ENCODE data around the gene NT5C3A. TPM values are rescaled to one million over a fixed set of nuclear protein-coding genes. Genes with fewer than 3 reads are reported as not detected.
A peak's percentile ranks its signal among the peaks of the same experiment; 100 is the strongest.
"Not testable (repeated sequence)": the region's sequence is repeated elsewhere in the genome, so short reads cannot be mapped to it uniquely, and the experiment has no call there.

The NT5C3A gene
- total RNA-seq, 2 donors from 2014 or later: 17.5 to 22.1 TPM

- H3K27me3 Mint-ChIP-seq (ENCODE audit: insufficient read depth); H3K4me3 Mint-ChIP-seq; H3K27ac ChIP-seq (ENCODE audit: low read depth, low read length); H3K9ac ChIP-seq (ENCODE audit: extremely low read depth, low read length, poor library complexity, severe bottlenecking); H3K9me3 Mint-ChIP-seq; H3K4me1 ChIP-seq (ENCODE audit: control insufficient read depth, insufficient read depth, low read length); H3K4me3 ChIP-seq (ENCODE audit: low read length); H3K27ac Mint-ChIP-seq; H3K9me3 ChIP-seq (ENCODE audit: control insufficient read depth, low read length); H3K36me3 Mint-ChIP-seq (ENCODE audit: low read depth); H3K4me1 Mint-ChIP-seq; H3K36me3 ChIP-seq (ENCODE audit: control insufficient read depth, insufficient read depth, low read length); H3K27me3 ChIP-seq (ENCODE audit: control insufficient read depth, insufficient read depth, low read length, poor library complexity, severe bottlenecking): not testable (repeated sequence)
- 60% methylated on average over 1 to 4 of the region's 8 CpGs for WGBS, 2 experiments (ENCODE audit: insufficient coverage in 1 of 2, insufficient read length in 1 of 2)
- peak; percentile 65 for TF ChIP-seq CTCF (conservative IDR thresholded peaks at IDR 0.05)
- DNase-seq: peak; percentile 38
Measured at GRCh38 chr7:32964461-32965159, 98.0 kb downstream of the NT5C3A start.

Other genes with a start within 250 kb of the NT5C3A start
- gene KBTBD2, start 171.0 kb downstream of the NT5C3A start, total RNA-seq: 10 to 100 TPM; 41.8 to 52.9 TPM
- 10 to 100 TPM; 58.0 to 68.0 TPM for gene FKBP9, start 105.3 kb downstream of the NT5C3A start, total RNA-seq
- gene RP9, start 46.6 kb upstream of the NT5C3A start, total RNA-seq: 10 to 100 TPM; 15.0 to 18.0 TPM
- 10 to 100 TPM; 20.7 to 21.6 TPM for gene BBS9, start 66.8 kb upstream of the NT5C3A start, total RNA-seq

Data from endodermal cell (in vitro differentiated cells).